T-helper 1 cell (primary cell): ENCODE results near the gene HDAC7.

ENCODE experiments used
- DNase-seq, 5 donors: peaks; one replicate each; pipeline ENCODE4 v3.0.0-alpha.2; 2012 to 2020

Gene HDAC7

DNA sequence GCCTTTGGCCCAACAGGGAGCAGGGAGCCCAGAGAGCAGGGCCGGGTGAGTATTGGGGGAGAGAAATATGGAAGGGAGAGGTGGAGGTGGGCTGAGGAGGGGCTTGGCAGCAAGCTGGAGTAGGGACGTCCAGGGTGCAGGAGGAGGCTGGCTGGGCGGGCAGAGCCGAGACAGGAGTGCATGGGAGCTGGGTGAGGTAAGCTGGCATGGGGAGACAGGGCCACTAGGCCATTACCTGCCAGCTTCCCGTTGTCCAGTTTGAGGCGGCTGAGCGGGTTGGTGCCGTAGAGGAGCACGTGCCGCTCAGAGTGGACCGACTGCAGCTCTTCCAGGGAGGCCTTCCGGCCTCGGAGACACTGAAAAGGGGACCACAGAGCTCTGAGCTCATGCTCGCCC is 28.4 kb downstream of the HDAC7 start:
- no peak for DNase-seq

DNA sequence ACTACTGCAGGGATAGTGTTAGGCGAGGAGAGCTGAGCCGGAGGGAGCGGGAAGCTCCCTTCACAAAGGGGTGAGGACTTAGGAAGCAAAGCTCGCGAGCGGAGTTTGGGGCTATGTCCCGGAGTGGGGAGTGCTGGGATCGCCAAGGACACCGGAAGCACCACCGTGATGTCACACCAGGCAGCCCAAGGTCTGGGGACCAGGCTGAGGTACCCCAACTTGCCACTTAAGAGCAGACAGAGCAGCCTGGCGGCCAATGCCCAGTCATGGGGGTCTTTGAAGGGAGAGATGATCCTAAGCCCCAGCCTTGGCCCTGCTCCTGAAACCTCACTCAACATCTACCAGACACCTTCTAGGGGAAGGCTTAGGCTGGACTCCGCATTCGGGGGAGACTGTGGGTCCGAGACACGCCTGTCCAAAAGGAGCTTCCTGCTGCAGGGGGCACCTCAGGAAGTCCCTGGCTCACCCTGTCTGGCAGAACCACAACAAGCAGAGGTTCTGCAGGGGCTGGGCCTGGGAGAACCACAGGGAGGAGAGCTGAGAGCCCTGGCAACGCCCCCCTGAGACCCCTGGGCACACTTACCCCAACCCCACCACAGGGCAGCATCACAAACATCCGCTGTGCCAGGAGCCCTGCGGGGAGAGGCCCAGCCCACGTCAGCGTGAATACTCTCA is 28.9 kb downstream of the HDAC7 start:
- DNase-seq: no peak

DNA sequence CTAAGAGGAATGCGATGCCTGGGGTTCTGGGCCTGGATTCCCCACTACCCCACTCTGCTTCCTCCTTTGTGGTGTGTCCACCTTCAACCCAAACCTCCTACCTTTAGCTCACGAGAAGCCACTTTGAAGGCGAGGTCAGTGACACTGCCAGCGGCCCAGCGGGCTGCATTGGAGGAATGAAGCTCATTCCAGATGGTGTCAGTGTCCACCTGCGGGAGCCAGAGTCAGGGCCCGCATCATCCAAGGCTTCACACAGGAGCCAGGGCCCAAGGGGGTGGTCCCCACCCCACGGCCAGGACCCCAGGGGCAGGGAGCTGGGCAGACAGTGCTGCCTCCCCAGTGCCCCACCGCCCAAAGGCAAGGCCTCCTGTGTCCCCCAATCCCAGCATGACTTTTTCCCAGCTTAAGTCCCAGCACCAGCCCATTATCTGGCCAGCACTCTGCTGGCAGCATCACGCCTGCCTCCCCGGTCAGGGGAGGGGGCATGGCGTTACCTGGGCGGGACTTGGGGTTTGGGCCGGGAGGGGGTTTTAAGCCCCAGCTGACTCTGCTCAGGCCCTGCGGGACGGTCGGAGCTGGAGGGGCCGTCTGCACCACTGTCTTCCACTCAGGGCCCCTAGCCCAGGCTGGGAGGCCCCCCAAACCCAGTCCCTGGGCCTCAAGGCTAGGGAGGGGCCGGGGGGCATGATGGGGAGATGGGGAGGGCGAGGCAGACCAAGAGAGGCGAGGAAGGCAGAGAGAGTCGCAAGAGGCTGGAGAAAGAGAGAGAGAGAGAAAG is 29.8 kb downstream of the HDAC7 start:
- DNase-seq: no peak

DNA sequence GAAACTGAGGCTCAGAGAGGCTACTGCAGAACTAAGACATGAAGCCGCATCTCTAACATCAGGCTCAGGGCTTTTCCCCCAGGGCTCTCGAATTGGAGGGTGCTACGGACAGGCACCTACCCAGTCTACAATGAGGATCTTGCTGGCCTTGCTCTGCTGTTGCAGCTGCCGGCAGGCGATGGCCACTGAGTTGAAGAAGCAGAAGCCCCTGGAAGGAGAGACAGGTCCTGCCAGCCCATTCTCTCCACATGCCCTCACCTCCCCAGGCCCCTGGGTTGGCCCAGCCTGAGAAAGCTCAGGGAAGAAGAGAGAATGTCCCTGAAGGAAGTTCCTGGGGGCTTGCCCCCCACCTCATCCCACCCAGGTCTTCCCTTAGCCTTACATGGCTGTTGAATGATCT is 30.6 kb downstream of the HDAC7 start:
- no peak for DNase-seq

DNA sequence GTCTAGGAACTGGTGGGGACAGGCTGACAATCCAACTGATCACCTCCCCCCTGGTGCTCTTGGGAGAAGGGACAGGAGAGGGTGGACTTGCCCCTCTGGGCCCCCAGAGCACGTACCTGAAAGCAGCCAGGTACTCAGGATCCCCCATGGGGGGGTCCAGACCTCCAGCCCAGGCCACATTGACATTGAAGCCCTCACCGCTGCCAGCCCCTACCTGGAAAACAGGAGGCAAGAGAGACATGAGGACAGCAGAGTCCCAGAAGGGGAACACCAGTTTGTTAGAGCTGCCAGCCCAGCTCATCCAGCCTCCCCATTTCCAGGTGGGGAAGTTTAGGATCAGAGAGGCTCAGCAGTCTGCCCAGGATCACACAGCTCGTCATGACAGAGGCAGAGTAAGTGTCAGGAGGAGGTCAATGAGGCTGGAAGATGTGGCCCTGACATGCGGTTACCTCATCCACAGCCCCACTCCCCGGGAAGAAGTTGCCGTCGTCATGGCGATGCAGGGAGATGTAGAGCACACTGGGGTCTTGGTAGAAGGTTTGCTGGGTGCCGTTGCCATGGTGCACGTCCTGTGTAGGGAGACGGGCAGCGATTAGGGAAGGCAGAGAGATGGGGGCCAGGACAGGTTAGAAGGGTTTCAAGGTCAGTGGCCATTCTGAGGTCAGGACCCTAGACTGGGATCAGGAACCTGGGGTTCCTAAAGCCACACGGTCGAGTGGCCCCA is 31.9 kb downstream of the HDAC7 start:
- DNase-seq: no peak

DNA sequence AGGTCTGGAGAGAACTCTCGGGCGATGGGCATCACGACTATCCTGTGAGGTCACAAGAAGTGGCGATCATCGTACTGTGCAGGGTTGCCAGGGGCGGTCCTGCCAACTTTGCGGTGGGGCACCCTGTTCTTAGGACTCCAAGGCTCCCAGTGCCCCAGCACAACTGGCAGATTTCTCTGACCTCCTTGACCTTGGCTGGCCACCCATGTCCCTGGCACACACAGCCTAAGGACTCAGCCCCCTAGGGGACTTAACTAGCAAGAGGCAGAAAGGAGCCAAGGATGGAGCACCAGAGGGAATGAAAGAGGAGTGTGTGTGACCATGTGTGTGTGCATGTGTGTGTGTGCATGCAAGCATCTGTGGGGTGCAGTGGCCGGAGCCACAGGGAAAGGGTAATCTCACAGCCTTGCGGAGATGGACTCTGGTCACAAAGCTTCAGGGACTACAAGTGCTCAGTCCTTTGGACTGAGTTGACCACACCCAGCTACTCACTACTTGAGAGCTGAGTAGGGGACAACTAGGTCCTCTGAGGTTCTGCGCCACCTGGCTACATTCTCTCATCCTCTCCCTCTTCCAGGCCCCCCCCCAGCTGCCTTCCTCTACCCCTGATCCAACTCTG is 32.9 kb downstream of the HDAC7 start:
- DNase-seq: no peak

DNA sequence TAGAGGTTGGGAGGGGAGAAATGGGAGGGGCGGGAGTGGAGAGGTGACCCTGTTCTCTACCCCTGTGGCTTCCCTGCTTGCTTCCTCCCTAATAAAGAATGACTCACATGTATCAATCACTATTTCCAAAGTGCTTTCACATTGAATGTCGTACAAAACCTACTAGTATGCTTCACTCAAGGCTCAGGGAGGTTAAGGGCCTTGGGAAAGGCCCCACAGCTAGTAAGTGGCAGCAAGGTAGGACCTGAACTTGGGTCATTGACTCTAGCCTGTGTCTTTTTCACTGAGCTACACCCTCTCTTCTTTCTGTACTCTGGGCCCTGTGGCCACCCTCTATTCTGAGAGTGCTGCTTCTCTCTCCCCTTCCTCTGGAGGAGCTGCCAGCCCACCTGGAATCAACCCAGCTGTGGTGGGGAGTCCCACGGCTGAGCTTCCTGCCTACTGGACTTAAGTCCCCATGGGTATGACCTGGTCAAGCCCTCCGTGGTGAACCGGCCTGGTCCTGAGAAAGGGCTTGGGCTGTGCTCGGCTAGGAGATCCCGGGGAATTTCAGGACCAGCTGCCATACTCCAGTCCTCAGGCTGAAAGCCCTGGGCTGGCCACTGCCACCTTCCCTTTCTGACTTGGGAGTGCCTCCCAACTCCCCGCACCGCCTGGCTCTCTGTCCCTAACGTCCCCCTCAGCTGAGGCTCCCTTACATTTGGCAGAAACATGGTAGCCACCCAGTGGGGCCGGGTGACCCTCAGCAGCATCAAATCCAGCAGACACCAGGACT is 33.6 kb downstream of the HDAC7 start:
- no peak for DNase-seq

DNA sequence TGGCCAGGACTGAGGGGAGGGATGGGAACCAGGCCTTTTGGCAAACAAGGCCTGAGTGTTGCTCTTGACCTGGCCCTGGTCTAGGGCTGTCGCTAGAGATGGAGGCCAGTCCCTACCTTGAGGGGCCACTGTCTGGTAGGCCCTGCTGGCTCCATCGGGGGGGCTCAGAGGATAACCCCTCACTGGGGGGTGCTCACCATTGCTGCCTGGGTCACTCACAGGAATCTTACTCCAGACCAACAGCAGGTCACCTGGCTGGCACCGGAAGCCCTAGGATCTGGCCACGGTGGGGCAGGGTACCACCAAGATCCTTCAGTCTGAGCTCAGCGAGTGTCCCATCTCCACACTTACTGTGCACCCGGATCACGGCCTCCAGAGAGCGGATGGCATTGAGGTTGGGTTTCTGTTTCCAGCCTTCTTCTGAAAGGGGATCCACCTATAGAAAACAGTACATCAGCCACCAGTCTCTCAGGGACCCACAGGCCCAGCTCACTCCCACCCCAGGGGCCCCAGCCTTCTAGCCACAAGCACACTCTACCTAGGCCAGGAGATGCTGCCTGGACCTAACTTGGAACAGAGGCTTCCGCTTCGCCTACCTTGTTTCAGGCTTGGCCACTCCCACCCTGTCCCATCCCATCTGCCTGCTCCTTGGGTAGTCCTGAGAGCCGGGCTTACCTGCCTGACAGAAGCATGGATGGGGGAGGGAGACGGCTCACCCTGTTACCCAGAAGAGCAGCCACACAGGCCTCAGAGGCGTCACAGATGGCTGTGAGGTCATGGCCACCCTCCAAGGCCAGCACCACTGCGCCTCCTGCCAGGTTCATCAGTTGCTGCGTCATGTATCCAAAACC is 34.4 kb downstream of the HDAC7 start:
- DNase-seq: no peak

DNA sequence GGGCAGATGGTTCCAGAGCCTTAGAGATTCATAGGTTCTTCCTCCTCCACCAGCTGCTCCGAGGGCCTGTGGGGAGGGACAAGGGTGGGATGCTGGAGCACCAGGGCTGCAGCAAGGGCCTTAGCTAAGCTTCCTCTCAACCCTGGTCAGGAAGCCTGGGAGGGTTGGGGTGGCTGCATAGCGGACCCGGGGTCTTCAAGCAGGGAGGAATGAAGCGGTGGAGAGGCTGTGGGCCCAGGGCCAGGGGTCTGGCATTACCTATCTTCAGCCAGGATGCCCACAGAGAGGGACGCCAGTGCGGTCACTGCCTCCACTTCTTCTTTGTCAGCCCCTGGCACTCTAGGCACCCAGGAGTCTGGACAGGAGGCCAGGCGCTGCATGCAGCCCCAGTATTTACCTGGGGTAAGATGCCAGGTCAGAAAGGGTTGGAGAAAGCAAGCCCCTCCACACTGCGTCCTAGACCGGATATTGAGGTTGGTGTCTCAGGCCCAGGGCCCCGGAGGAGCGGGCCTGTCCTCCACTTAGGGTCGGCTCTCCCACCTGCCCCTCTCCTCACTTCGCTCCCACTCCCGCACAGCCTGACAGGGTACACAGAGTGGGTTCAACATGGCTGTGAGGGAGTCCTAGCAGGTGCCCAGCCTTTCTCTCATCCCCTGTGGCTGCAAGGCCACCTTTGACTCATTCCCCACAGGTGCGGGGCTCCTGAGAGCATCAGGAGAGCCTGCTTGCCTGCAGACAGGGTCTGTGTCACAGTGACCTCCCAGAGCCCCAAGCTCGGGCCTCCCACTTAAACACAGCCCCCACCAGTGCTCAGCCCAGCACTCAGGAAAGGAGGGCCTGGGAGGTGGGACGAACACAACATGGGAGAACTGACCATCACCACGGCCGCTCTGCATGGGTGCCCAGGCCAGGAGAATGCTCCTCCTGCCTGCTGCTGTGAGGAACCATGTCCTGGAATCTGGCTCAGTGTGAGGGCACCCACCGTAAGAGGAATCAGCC is 35.6 kb downstream of the HDAC7 start:
- no peak for DNase-seq

DNA sequence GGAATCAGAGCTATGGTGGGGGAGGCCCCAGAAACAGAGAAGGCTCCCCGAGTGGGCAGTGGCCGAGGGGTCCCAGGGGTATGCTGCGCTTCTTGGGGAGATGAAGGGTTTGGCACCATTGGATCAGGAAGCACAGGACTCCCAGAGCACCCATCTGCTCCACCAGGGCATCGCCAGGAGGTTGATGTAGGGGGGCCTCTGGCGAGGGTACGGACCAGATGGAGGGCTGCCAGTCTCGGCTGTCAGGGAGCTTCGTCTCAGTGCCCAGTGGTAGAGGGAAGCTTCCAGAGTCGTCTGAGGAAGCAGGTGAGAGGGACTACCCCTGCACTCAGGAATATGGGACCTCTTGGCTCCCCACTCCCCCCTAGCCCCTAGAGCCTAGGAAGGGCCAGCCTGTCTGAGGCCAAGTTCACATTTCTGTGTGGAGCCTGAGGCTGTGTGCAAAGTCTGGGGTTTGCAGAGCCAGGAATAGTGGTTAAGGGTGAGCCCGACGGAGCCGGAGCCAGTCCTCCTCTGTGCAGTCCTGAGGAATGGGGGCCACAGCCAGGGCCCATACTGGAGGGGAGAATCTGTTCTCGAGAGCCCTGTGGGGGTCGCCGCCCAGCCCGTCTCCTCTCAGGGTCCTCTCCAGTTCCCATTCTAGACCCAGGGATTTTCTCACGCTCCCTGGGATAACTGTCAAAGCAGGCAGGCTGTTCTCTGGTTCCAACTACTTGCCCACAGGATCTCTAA is 36.5 kb downstream of the HDAC7 start:
- DNase-seq: no peak

DNA sequence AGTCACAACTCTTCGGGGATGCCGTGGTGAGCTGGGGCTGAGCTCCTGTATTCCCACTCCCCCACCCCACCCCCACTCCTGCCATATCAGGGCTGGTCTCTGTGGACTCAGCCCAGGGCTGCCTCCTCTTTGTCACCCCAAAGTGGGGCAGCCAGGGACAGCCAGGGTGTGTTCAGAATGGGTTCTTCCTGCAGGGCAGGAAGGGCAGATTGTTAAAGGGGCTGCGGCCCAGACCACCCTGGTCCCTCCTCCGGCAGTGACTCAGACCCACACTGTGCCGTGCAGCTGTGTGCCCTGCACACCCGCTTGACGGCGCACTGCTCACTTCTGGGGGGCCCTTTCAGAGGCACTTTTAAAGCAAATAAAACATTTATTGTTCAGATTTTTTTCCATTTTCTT is 37.3 kb downstream of the HDAC7 start:
- DNase-seq: no peak

DNA sequence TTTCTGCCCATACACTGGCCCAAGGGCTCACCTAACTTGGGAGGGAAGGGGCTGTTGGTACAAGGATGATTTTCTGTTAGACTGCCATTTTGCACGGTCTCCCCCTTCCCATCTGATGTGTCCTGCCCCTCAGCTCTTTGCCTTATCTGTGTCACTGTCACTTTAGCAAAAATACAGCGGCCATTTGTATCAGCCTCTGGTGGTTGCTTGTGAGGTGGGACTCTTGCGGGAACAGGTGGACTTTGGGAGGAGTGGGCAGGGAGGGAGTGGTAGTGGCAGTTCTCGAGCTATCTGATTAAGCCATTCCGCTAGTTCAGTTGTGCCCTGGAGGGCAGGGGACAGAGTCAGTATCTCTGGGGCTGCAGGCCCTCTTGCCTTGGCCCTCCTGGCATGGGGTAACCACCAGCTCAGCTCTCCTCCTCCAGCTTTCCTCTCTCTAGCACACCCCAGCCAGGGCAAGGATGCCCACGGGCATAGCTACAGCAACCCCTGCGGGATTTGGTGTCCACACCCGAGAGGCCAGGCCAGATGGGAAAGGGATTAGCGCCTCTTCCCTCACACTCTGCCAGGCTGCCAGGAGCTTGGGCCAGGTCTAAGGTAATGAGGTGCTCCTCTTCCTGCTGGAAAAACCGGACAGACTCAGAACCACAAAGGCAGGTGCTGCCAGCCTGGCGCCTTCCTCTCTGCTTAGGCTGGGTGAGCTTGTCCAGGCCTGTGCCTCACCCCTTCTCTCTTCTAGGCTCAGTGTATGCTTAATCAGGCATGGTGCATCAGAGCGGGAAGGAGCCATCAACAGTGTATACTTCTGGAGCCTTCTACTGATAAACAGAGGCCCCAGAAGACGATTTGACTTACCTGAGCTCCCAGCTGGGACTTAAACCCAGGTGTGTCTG is 38.0 kb downstream of the HDAC7 start:
- no peak for DNase-seq

DNA sequence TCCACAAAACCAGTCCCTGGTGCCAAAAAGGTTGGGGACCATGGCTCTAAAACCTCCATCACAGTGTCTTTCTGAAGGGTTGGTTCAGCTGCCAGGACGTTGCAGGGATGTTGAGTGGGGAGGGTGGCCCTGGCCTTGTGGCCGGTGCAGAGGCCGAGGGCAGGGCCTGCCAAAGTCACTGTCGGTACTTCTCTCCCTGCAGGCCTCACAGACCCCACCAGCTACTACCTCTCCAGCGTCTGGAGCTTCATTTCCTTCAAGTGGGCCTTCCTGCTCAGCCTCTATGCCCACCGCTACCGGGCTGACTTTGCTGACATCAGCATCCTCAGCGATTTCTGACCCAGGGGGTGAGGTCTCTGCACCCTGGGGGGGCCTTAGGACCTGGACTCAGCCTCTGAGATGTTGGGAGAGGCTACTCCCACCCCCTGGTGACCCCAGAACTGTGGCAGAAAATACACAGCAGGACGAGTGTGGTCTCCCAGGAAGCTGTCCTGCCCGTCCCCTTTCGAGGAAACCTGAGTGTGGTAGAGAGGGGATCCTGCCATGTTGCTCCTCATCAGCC is 39.7 kb downstream of the HDAC7 start:
- no peak for DNase-seq

DNA sequence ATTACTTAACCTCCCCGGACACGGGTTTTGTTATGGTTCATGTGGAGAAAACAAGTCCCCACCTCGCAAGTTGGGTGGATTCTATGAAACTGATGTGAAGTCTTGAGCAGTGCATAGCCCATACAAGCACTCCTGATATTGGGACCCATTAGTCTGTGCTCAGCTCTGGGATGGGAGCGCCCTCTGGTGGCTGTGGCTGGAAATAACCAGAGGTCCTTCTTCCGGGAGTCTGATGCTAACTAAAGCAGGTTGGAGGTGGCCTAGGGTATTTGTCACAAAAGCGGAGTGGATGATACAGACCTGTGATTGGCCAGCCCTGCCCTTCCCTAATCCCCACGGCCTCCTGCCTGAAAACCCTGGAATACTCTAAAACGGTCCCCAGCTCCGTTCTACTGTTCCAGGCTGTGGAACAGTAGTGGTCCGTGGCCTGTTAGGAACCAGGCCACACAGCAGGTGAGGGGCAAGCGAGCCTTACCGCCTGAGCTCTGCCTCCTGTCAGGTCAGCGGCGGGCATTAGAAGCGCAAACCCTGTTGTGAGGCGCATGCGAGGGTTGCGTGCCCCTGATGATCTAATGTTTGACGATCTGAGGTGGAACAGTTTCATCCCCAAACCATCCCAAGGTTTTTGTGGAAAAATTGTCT is 40.3 kb downstream of the HDAC7 start:
- DNase-seq: peak; percentile 72 to 89 (median 83)

DNA sequence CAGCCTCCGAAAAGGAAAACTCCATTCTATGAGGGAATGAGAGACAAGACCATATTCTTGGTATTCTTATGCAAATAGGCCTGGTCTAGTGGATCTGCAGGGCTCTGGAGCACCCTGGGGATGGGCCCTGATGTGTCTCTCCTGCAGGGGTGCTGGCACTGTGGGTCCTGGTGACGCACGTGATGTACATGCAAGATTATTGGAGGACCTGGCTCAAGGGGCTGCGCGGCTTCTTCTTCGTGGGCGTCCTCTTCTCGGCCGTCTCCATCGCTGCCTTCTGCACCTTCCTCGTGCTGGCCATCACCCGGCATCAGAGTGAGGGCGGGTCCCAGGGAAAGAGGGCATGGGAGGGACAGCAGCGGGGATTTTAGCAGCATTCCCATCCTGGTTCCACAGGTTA is 40.8 kb downstream of the HDAC7 start:
- DNase-seq: no peak

DNA sequence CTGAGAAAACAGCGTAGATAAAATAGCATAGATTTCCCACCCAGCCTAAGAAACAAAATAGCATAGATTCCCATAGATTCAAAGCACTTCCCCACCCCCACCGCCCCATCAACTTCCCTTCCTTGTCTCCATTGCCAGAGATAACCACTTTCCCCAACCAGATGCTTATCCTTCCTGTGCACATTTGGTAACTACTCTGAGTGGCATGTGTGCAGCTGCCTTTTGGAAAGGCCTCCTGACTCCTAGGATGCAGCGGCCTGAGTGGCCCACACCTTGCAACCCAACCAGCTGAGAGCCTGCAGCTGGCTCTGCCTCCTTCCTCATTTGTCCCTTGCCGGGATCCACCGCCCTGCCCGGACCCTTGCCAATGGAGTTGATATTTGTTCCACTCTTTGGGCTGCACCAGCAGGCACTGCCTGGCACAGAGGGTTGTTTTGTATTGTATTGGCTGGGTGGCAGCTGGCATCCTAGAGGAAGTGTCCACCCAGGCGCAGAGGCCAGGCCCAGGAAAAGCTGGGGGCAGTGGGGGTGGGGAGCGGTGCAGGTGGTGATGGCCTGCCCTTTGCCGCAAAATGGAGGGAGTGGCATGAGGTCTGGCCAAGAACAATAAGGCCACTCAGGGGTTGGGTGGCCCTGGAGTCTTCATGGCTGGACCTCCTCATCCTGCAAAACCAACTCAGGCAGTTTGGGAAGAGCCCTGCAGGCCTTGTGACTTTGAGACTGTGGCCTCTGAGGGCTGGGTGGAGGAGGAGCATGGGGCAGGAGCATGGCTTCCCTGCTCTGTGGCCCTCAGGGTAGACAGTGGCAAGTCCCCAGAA is 41.8 kb downstream of the HDAC7 start:
- no peak for DNase-seq

DNA sequence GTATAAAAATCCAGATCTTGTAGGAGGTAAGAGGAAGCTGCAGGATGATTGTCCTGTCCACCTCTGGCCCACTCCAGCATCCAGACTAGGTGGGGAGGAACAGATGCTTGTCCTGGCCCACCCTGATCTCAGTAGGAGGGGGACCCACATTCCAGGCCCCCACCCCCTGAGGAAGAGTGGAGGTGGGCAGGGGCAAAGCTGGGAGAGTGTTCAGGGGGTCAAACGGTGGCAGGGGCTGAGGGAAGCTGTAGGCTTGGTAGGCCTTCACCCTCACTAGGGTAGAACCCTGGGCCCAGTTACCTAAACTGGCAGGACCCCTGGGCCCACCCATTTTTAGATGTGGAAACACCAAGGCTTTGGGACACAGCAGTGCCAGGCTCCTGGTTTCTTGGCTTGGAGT is 42.6 kb downstream of the HDAC7 start:
- no peak for DNase-seq
